SK-N-SH (cell line): Measurements from ENCODE around the gene RALGDS. TPM values are rescaled to one million over a fixed set of nuclear protein-coding genes. Genes with fewer than 3 reads are reported as not detected.

Experiments
- CTCF ChIA-PET: fragments of 300-600, 350-600 bp; formaldehyde crosslinking; extraction: SDS; loops from one replicate; lab custom pipeline; 2021; lab: Yijun Ruan, JAX
- POLR2A ChIA-PET: fragments of 350-600 bp; sonication (Branson Sonifier 250); formaldehyde crosslinking; extraction: SDS; loops from one replicate; lab custom pipeline; 2020; ENCODE audit warnings: antibody characterized with exemption, inconsistent platforms; lab: Yijun Ruan, JAX
- DNase-seq: peaks from one replicate; pipeline ENCODE4 v3.0.0; 2012
- H2AFZ ChIP-seq: fragments of 200-600 bp; sonication (generic); 2 replicates; pipeline ENCODE4 v1.8.1; 2016; ENCODE audit warnings: antibody characterized with exemption, mild to moderate bottlenecking, low read depth
- H3F3A ChIP-seq: fragments of 200-600 bp; sonication (generic); replicated peaks from 2 replicates; pipeline ENCODE3; 2016; ENCODE audit warnings: antibody characterized with exemption, mild to moderate bottlenecking; ENCODE audit not compliant: insufficient read depth
- H3K27ac ChIP-seq, 2 experiments: fragments of 200-500 bp in 1 of 2; fragments of 200-600 bp in 1 of 2; sonication (Bioruptor generic) in 1 of 2; sonication (generic), shearing (Covaris generic) in 1 of 2; 2 replicates each; pipeline versions ENCODE4 v1.5.1 to v1.6.1; 2014 to 2016; ENCODE audit warnings: low read depth in 2 of 2, inconsistent platforms in 1 of 2, low read length in 1 of 2, mild to moderate bottlenecking in 1 of 2, mixed read lengths in 1 of 2
- H3K27me3 ChIP-seq: fragments of 200-600 bp; sonication (generic), shearing (Covaris generic); 2 replicates; pipeline ENCODE4 v1.6.1; 2016; ENCODE audit warnings: mixed run types; ENCODE audit not compliant: insufficient read depth
- H3K36me3 ChIP-seq, 2 experiments: fragments of 200-500 bp in 1 of 2; fragments of 200-600 bp in 1 of 2; sonication (Bioruptor generic) in 1 of 2; sonication (generic) in 1 of 2; replicated peaks in 1 of 2; 2 replicates each; pipeline versions ENCODE3 to v1.5.1; 2014 to 2016; ENCODE audit warnings: low read length in 1 of 2, mild to moderate bottlenecking in 1 of 2; ENCODE audit not compliant: insufficient read depth in 2 of 2, control insufficient read depth in 1 of 2
- H3K4me1 ChIP-seq, 2 experiments: fragments of 200-500 bp in 1 of 2; fragments of 200-600 bp in 1 of 2; sonication (Bioruptor generic) in 1 of 2; sonication (generic), shearing (Covaris generic) in 1 of 2; 2 replicates each; pipeline versions ENCODE4 v1.5.1 to v1.6.1; 2014 to 2016; ENCODE audit warnings: low read depth in 1 of 2, low read length in 1 of 2, mixed run types in 1 of 2; ENCODE audit not compliant: insufficient read depth in 2 of 2, control insufficient read depth in 1 of 2
- H3K4me2 ChIP-seq: fragments of 200-600 bp; sonication (generic), shearing (Covaris generic); 2 replicates; pipeline ENCODE4 v1.6.1; 2017; ENCODE audit warnings: mixed run types
- H3K4me3 ChIP-seq, 2 experiments: fragments of 200-500 bp in 1 of 2; fragments of 200-600 bp in 1 of 2; sonication (Bioruptor generic) in 1 of 2; sonication (generic), shearing (Covaris generic) in 1 of 2; 2 replicates each; pipeline versions ENCODE4 v1.5.1 to v1.8.1; 2014 to 2016; ENCODE audit warnings: low read depth in 2 of 2, inconsistent platforms in 1 of 2, low read length in 1 of 2, mild to moderate bottlenecking in 1 of 2, mixed read lengths in 1 of 2, moderate library complexity in 1 of 2
- H3K79me2 ChIP-seq: fragments of 200-600 bp; sonication (generic); 2 replicates; pipeline ENCODE4 v1.8.1; 2017; ENCODE audit warnings: mild to moderate bottlenecking; ENCODE audit not compliant: insufficient read depth
- H3K9ac ChIP-seq: fragments of 200-600 bp; sonication (generic); 2 replicates; pipeline ENCODE4 v1.6.1; 2017; ENCODE audit warnings: mixed run types
- H3K9me2 ChIP-seq: fragments of 200-600 bp; sonication (generic); 2 replicates; pipeline ENCODE4 v1.6.1; 2017; ENCODE audit warnings: mixed run types
- H3K9me3 ChIP-seq: fragments of 200-600 bp; sonication (generic); 2 replicates; pipeline ENCODE4 v1.6.1; 2017; ENCODE audit warnings: mixed run types, mild to moderate bottlenecking, moderate library complexity
- H4K20me1 ChIP-seq: fragments of 200-600 bp; sonication (generic); 2 replicates; pipeline ENCODE4 v1.6.1; 2017; ENCODE audit warnings: mild to moderate bottlenecking, mixed run types; ENCODE audit not compliant: insufficient read depth
- ELF1 ChIP-seq: IDR thresholded peaks from 2 replicates; pipeline ENCODE4 v1.4.0; 2012
- EP300 ChIP-seq, 2 experiments: IDR thresholded peaks; 2 replicates each; pipeline versions ENCODE4 v1.4.0 to v1.6.1; 2012; ENCODE audit warnings: borderline replicate concordance in 1 of 2, low read depth in 1 of 2, low read length in 1 of 2
- FOSL2 ChIP-seq: IDR thresholded peaks from 2 replicates; pipeline ENCODE4 v1.4.0; 2012; ENCODE audit warnings: low read depth, mild to moderate bottlenecking, moderate library complexity, borderline replicate concordance
- FOXM1 ChIP-seq: IDR thresholded peaks from 2 replicates; pipeline ENCODE4 v1.4.0; 2012; ENCODE audit warnings: low read depth, mild to moderate bottlenecking
- GABPA ChIP-seq: IDR thresholded peaks from 2 replicates; pipeline ENCODE4 v1.4.0; 2012; ENCODE audit warnings: low read depth, mild to moderate bottlenecking
- IRF3 ChIP-seq: fragments of 150-350 bp; IDR thresholded peaks from 2 replicates; pipeline ENCODE4 v1.6.1; 2016; ENCODE audit warnings: mild to moderate bottlenecking, low read depth, low read length
- MXI1 ChIP-seq: IDR thresholded peaks from 2 replicates; pipeline ENCODE4 v1.6.1; 2012; ENCODE audit warnings: mild to moderate bottlenecking, low read depth, low read length, improper control_type of control experiment
- RAD21 ChIP-seq: IDR thresholded peaks from 2 replicates; pipeline ENCODE4 v1.6.1; 2012; ENCODE audit warnings: mild to moderate bottlenecking, low read length
- REST ChIP-seq: IDR thresholded peaks from 2 replicates; pipeline ENCODE4 v1.6.1; 2012; ENCODE audit warnings: mild to moderate bottlenecking, low read depth, low read length, moderate library complexity
- RFX5 ChIP-seq: IDR thresholded peaks from 2 replicates; pipeline ENCODE4 v1.6.1; 2012; ENCODE audit warnings: mild to moderate bottlenecking, improper control_type of control experiment, low read length
- RXRA ChIP-seq: IDR thresholded peaks from 2 replicates; pipeline ENCODE4 v1.4.0; 2012; ENCODE audit warnings: low read depth, mild to moderate bottlenecking, borderline replicate concordance
- SIN3A ChIP-seq: IDR thresholded peaks from 2 replicates; pipeline ENCODE4 v1.6.1; 2012; ENCODE audit warnings: low read depth, mild to moderate bottlenecking, low read length, moderate library complexity, borderline replicate concordance
- TEAD4 ChIP-seq: IDR thresholded peaks from 2 replicates; pipeline ENCODE4 v1.4.0; 2012; ENCODE audit warnings: mild to moderate bottlenecking, borderline replicate concordance; ENCODE audit not compliant: insufficient read depth
- WGBS: methylation state at CpG from one replicate; pipeline ENCODE4 v1.1.6; 2017; ENCODE audit warnings: low lambda C conversion rate; 5-methylcytosine and 5-hydroxymethylcytosine counted together
- polyA plus RNA-seq, 3 experiments: library from polyadenylated mRNA; depleted of rRNA; stranded (reverse); fragments of >200 nt; gene quantifications; 2 replicates each; pipeline ENCODE4 v1.2.3, GENCODE V29; 2012
- TF ChIP-seq, protein P1 (sequence below): IDR thresholded peaks from 2 replicates; pipeline ENCODE4 v1.4.0; 2012; ENCODE audit warnings: low read depth, borderline replicate concordance
- TF ChIP-seq, protein P2 (sequence below): fragments of 150-350 bp; IDR thresholded peaks from 2 replicates; pipeline ENCODE4 v1.6.1; 2017; ENCODE audit warnings: antibody characterized with exemption, low read length, low read depth, borderline replicate concordance
- TF ChIP-seq, protein P3 (sequence below): IDR thresholded peaks from 2 replicates; pipeline ENCODE4 v1.4.0; 2012; ENCODE audit warnings: low read depth

The RALGDS gene
- polyA plus RNA-seq, 1 of the 3 experiments (the other 2 are of a cell fraction) = 64.7 TPM

DNA sequence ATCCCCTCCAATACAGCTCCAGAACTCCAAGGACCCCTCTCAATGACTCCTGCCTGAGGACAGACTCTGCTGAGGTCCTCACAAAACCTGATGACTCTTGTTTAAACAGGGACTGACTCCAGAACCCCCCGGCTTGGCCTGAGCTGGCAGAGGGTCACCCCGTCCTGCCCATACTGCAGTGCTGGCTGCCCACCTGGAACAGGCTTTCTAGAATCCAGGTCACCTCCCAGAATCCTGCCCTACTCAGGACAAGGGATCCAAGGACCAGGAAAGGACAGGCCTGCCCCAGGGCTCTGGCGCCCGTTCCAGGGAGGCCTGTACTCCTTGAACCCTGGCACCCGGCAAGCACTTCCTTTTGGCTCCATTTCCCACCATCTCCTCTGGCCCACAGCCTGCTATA is 22.2 kb downstream of the RALGDS start:
- 100% methylated on average over 3 of the region's 5 CpGs for WGBS

DNA sequence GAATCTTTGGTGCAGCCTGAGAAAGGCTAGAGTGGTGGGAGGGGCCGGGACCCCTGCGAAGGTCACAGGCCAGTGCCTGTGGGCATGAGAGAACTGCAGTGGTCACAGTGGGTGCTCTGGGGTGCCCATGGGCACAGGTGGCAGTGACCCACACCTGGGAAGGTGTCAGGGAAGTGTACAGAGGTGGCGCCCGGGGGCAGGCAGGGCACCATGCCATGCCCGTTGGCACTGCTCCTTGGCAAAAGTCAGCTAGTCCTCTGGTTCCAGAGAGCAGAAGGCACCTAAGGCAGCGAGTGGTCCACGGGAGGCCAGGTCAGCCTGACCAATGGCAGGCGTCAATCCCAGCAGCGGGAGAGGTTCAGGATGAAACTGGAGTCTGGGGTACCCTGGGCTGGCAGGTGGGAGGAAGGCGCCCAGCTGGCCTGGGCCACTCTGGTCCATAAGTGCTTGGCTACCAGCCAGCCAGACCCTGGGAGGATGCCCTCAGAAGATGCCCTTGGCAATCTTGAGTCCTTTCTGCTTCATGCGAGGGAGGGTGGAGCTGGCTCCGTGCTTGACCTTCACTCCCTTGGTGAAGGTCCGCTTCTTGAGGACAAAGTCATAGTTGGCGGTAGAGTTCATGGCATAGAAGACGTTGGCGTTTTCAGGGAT is 22.8 kb downstream of the RALGDS start:
- H3K9me3 ChIP-seq = peaks cover 9% of the 10 kb centered on the region; the same call in 1 of the 2 replicates
- no peak overlapping the region for H2AFZ ChIP-seq
- no peak overlapping the region for H3K9ac ChIP-seq
- no peaks in the 10 kb centered on the region for H3K4me1 ChIP-seq
- no peak overlapping the region for H3K4me2 ChIP-seq
- H3F3A ChIP-seq = peaks cover 3% of the 10 kb centered on the region
- H3K4me3 ChIP-seq = peak overlapping the region in 1 of 2 experiments; percentile 18; a peak in 1 of 4 replicates
- H3K27ac ChIP-seq = no peak overlapping the region
- no peak for DNase-seq
- no peaks in the 10 kb centered on the region for H3K27me3 ChIP-seq
- peaks cover 42 to 62% of the 10 kb centered on the region in 2 experiments for H3K36me3 ChIP-seq
- H3K9me2 ChIP-seq = no peaks in the 10 kb centered on the region
- ChIA-PET CTCF (interaction anchor here (0.9 to 30.3 kb wide), 4 partner anchors 17 to 61 kb away, joined by 3 to 810 read pairs (median 4); no protein-coding TSS in a partner anchor), POLR2A (interaction anchor here (1.3 kb wide), 1 partner anchor 13 kb away, joined by 3 read pairs; no protein-coding TSS in a partner anchor)
- 91% methylated on average over 15 of the region's 16 CpGs for WGBS
- H3K79me2 ChIP-seq = no peaks in the 10 kb centered on the region
- no peaks in the 10 kb centered on the region for H4K20me1 ChIP-seq
- no peak for TF ChIP-seq REST
- TF ChIP-seq, protein P1, sequence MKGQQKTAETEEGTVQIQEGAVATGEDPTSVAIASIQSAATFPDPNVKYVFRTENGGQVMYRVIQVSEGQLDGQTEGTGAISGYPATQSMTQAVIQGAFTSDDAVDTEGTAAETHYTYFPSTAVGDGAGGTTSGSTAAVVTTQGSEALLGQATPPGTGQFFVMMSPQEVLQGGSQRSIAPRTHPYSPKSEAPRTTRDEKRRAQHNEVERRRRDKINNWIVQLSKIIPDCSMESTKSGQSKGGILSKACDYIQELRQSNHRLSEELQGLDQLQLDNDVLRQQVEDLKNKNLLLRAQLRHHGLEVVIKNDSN = no peak
- no peak for TF ChIP-seq RXRA

More for the DNA sequence above, 22.2 kb downstream of the RALGDS start:
- no peak overlapping the region; a peak in 1 of 4 replicates for H3K4me3 ChIP-seq
- no peaks in the 10 kb centered on the region for H3K27me3 ChIP-seq
- no peak overlapping the region for H3K27ac ChIP-seq
- H3K9ac ChIP-seq = no peak overlapping the region
- ChIA-PET POLR2A (interaction anchor here (1.3 kb wide), 1 partner anchor 12 kb away, joined by 3 read pairs; no protein-coding TSS in a partner anchor), CTCF (interaction anchor here (0.9 to 30.3 kb wide), 7 partner anchors 17 to 73 kb away, joined by 3 to 810 read pairs (median 3); no protein-coding TSS in a partner anchor)
- no peaks in the 10 kb centered on the region for H3K79me2 ChIP-seq
- peaks cover 0 to 2% of the 10 kb centered on the region in 2 experiments; a peak in 1 of 4 replicates for H3K4me1 ChIP-seq
- peaks cover 9% of the 10 kb centered on the region; the same call in 1 of the 2 replicates for H3K9me3 ChIP-seq
- DNase-seq = no peak
- TF ChIP-seq GABPA (no peak), RFX5 (no peak), RXRA (no peak), FOXM1 (no peak), FOSL2 (no peak), SIN3A (no peak), MXI1 (no peak), EP300 (IDR thresholded peaks at IDR 0.05; ENCODE audit: borderline replicate concordance in 1 of 2, low read depth in 1 of 2, low read length in 1 of 2) (no peak), IRF3 (no peak), TEAD4 (no peak), RAD21 (no peak), ELF1 (no peak)
- TF ChIP-seq, protein P2, sequence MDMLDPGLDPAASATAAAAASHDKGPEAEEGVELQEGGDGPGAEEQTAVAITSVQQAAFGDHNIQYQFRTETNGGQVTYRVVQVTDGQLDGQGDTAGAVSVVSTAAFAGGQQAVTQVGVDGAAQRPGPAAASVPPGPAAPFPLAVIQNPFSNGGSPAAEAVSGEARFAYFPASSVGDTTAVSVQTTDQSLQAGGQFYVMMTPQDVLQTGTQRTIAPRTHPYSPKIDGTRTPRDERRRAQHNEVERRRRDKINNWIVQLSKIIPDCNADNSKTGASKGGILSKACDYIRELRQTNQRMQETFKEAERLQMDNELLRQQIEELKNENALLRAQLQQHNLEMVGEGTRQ = no peak
- TF ChIP-seq, protein P3, sequence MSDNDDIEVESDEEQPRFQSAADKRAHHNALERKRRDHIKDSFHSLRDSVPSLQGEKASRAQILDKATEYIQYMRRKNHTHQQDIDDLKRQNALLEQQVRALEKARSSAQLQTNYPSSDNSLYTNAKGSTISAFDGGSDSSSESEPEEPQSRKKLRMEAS = no peak
- TF ChIP-seq, protein P1 = no peak
- no peaks in the 10 kb centered on the region for H3K9me2 ChIP-seq
- no peak overlapping the region for H3K4me2 ChIP-seq
- peaks cover 42 to 66% of the 10 kb centered on the region in 2 experiments for H3K36me3 ChIP-seq
- H4K20me1 ChIP-seq = no peaks in the 10 kb centered on the region
- H2AFZ ChIP-seq = no peak overlapping the region
- H3F3A ChIP-seq = peaks cover 3% of the 10 kb centered on the region
